Peyer's patch (tissue), 4 donors: Measurements from ENCODE around the gene R3HDM2. TPM values are rescaled to one million over a fixed set of nuclear protein-coding genes. Genes with fewer than 3 reads are reported as not detected.
A peak's percentile ranks its signal among the peaks of the same experiment; 100 is the strongest.
"Not testable (repeated sequence)": the region's sequence is repeated elsewhere in the genome, so short reads cannot be mapped to it uniquely, and the experiment has no call there.

Experiments used
- DNase-seq, 3 donors: peaks; one replicate each; pipeline ENCODE4 v3.0.0-alpha.2; 2017 to 2019
- H3K27ac ChIP-seq, 4 donors: fragments of 200-600 bp; sonication (generic); one replicate each; pipeline ENCODE4 v1.5.1; 2016 to 2019
- H3K27me3 ChIP-seq, 2 donors: fragments of 200-600 bp; sonication (generic); one replicate each; pipeline ENCODE4 v1.5.1; 2019
- H3K36me3 ChIP-seq, 3 donors: fragments of 200-600 bp; sonication (generic); one replicate each; pipeline ENCODE4 v1.5.1; 2016 to 2019
- H3K4me1 ChIP-seq, 4 donors: fragments of 200-600 bp; sonication (generic); one replicate each; pipeline ENCODE4 v1.5.1; 2016 to 2019
- H3K4me3 ChIP-seq, 4 donors: fragments of 200-600 bp; sonication (generic); 1 replicate in 3 of 4; 2 replicates in 1 of 4; pipeline ENCODE4 v1.5.1; 2016 to 2019; ENCODE audit warnings: mild to moderate bottlenecking in 1 of 4
- H3K9me3 ChIP-seq, 4 donors: fragments of 200-600 bp; sonication (generic); one replicate each; pipeline ENCODE4 v1.5.1; 2016 to 2019; ENCODE audit warnings: mild to moderate bottlenecking in 1 of 4
- POLR2A ChIP-seq, 2 donors: fragments of 450-650 bp; IDR thresholded peaks; one replicate each; pipeline ENCODE4 v1.5.1; 2017; ENCODE audit warnings: antibody characterized with exemption in 2 of 2, mild to moderate bottlenecking in 2 of 2, moderate library complexity in 2 of 2
- total RNA-seq, 4 donors: library from RNA; depleted of rRNA; stranded (reverse); fragments of >200 nt; gene quantifications; one replicate each; pipeline ENCODE4 v1.1.0, GENCODE V29; 2016
- TF ChIP-seq, protein P1 (sequence below), 6 experiments: fragments of 450-650 bp in 4 of 6; fragments of 200-600 bp in 2 of 6; sonication (generic) in 1 of 6; IDR thresholded peaks; one replicate each; pipeline ENCODE4 v1.5.1; 2017 to 2019; ENCODE audit warnings: antibody characterized with exemption in 6 of 6, mild to moderate bottlenecking in 3 of 6, moderate library complexity in 1 of 6

The R3HDM2 gene
- total RNA-seq, 4 donors from 2014 or later: 23.1 to 145 (median 54.8) TPM

GRCh38 chr12:57300961-57301584 lies 129.8 kb downstream of the R3HDM2 start:
- no peak for TF ChIP-seq POLR2A (IDR thresholded peaks at IDR 0.05)
- TF ChIP-seq, protein P1, sequence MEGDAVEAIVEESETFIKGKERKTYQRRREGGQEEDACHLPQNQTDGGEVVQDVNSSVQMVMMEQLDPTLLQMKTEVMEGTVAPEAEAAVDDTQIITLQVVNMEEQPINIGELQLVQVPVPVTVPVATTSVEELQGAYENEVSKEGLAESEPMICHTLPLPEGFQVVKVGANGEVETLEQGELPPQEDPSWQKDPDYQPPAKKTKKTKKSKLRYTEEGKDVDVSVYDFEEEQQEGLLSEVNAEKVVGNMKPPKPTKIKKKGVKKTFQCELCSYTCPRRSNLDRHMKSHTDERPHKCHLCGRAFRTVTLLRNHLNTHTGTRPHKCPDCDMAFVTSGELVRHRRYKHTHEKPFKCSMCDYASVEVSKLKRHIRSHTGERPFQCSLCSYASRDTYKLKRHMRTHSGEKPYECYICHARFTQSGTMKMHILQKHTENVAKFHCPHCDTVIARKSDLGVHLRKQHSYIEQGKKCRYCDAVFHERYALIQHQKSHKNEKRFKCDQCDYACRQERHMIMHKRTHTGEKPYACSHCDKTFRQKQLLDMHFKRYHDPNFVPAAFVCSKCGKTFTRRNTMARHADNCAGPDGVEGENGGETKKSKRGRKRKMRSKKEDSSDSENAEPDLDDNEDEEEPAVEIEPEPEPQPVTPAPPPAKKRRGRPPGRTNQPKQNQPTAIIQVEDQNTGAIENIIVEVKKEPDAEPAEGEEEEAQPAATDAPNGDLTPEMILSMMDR (IDR thresholded peaks at IDR 0.05): no peak
- DNase-seq: no peak
- H3K4me1 ChIP-seq: no peaks in the 10 kb centered on the region
- H3K27me3 ChIP-seq: no peaks in the 10 kb centered on the region
- no peak overlapping the region for H3K27ac ChIP-seq
- no peak overlapping the region for H3K4me3 ChIP-seq
- H3K36me3 ChIP-seq: peaks cover 0 to 62% (median 0%) of the 10 kb centered on the region in 3 donors
- H3K9me3 ChIP-seq: no peaks in the 10 kb centered on the region

DNA sequence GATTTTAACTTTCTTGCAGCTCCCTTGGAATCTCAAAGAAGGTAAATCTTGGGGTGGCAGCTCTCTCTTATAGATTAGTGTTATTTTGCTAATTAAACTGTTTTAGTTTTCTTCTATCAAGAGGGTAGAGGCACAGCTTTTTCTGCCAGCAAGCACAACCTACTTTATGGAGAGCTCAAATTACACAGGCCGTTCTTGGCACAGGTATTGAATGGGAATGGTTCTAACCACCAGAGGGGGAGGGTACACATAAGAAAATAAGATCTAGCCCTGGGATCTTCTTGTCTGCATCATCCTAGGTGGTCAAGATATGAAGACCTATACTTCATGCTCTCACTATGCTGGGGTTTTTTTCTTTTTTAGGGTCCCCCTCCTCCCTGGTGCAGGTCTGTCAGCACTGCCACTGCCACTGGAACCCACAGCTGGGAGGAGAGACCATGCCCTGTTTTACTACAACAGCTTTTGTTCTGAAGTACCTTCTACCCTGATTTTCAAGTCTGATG lies 131.3 kb downstream of the R3HDM2 start:
- H3K4me1 ChIP-seq: no peaks in the 10 kb centered on the region
- TF ChIP-seq POLR2A (IDR thresholded peaks at IDR 0.05): no peak
- TF ChIP-seq, protein P1 (IDR thresholded peaks at IDR 0.05): no peak

GRCh38 chr12:57296291-57296690 lies 134.6 kb downstream of the R3HDM2 start:
- no peak overlapping the region for H3K4me3 ChIP-seq
- no peaks in the 10 kb centered on the region for H3K9me3 ChIP-seq
- no peaks in the 10 kb centered on the region for H3K4me1 ChIP-seq
- H3K27me3 ChIP-seq: no peaks in the 10 kb centered on the region
- H3K36me3 ChIP-seq: peaks cover 0 to 82% (median 0%) of the 10 kb centered on the region in 3 donors
- no peak overlapping the region for H3K27ac ChIP-seq
- TF ChIP-seq POLR2A (IDR thresholded peaks at IDR 0.05): no peak
- TF ChIP-seq, protein P1 (IDR thresholded peaks at IDR 0.05): no peak
- no peak for DNase-seq

More for the DNA sequence above, 131.3 kb downstream of the R3HDM2 start:
- Histone ChIP-seq H3K4me3 (no peak overlapping the region), H3K27ac (no peak overlapping the region), H3K9me3 (no peaks in the 10 kb centered on the region), H3K36me3 (peaks cover 0 to 66% (median 0%) of the 10 kb centered on the region in 3 donors), H3K27me3 (no peaks in the 10 kb centered on the region)
- no peak for DNase-seq

DNA sequence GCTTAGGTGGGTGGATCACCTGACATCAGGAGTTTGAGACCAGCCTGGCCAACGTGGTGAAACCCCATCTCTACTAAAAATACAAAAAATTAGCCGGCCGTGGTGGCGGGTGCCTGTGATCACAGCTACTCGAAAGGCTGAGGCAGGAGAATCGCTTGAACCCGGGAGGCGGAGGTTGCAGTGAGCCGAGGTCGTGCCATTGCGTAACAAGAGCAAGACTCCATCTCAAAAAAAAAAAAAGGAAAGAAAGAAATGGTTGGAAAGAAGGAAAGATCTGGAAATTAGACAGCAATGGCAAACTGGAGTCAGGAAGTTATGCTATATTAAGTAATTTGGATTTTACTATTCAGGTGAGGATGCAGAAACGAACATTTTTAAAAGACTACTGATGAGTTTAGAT lies 148.8 kb downstream of the R3HDM2 start:
- not testable (repeated sequence) for H3K4me3 ChIP-seq, H3K9me3 ChIP-seq, H3K27ac ChIP-seq, DNase-seq, H3K27me3 ChIP-seq
- H3K36me3 ChIP-seq: peaks cover 0 to 68% (median 0%) of the 10 kb centered on the region in 3 donors
- H3K4me1 ChIP-seq: peaks cover 0 to 13% (median 3%) of the 10 kb centered on the region in 4 donors

- Histone ChIP-seq H3K27ac (peak overlapping the region; percentile 70 to 76 (median 74)), H3K9me3 (no peaks in the 10 kb centered on the region), H3K4me1 (peaks cover 0 to 13% (median 3%) of the 10 kb centered on the region in 4 donors), H3K36me3 (peaks cover 0 to 66% (median 0%) of the 10 kb centered on the region in 3 donors), H3K27me3 (no peaks in the 10 kb centered on the region), H3K4me3 (no peak overlapping the region)
- no peak for TF ChIP-seq POLR2A (IDR thresholded peaks at IDR 0.05)
- TF ChIP-seq, protein P1 (IDR thresholded peaks at IDR 0.05): no peak
- peak; percentile 66 to 88 (median 67) for DNase-seq
Observed at GRCh38 chr12:57280211-57281062, 150.4 kb downstream of the R3HDM2 start.
